A549 (cell line): ENCODE measurements around the gene EFTUD2. TPM values are rescaled to one million over a fixed set of nuclear protein-coding genes. Genes with fewer than 3 reads are reported as not detected.

Experiments
- ATAC-seq, 2 experiments: fragments of 200-7000 bp in 1 of 2; fragments of >200 bp in 1 of 2; cut with Nextera tagmentation in 1 of 2; cut with Tn5 transposase in 1 of 2; 3 replicates each; pipeline versions ENCODE4 v1.8.0 to v1.9.1; 2018 to 2020; ENCODE audit warnings: mild to moderate bottlenecking in 1 of 2, moderate library complexity in 1 of 2
- CTCF ChIA-PET: fragments of 300-600 bp; sonication (Branson Sonifier 250); formaldehyde crosslinking; extraction: SDS; loops from one replicate; lab custom pipeline; 2021; ENCODE audit warnings: antibody characterized with exemption, inconsistent platforms; lab: Yijun Ruan, JAX
- POLR2A ChIA-PET: fragments of 350-600 bp; formaldehyde crosslinking; extraction: SDS; loops from one replicate; lab custom pipeline; 2021; ENCODE audit warnings: antibody characterized with exemption, inconsistent platforms; lab: Yijun Ruan, JAX
- DNase-seq, 2 experiments: peaks; one replicate each; pipeline versions ENCODE4 v3.0.0 to v3.0.0-alpha.2; 2011 to 2016; ENCODE audit warnings: low read depth in 1 of 2, low spot score in 1 of 2
- FAIRE-seq: peaks from 2 replicates; lab custom pipeline; 2011; peaks lifted over from hg19 to GRCh38; lab: Jason Lieb, UNC
- H3K27ac ChIP-seq, 2 experiments: fragments of >200 bp; sonication (Bioruptor Twin); formaldehyde crosslinking; 3 replicates each; pipeline ENCODE4 v1.5.1; 2016 to 2017
- H3K4me1 ChIP-seq: fragments of >200 bp; sonication (Bioruptor Twin); formaldehyde crosslinking; 3 replicates; pipeline ENCODE4 v1.6.1; 2016
- H3K4me2 ChIP-seq: fragments of >200 bp; sonication (Bioruptor Twin); formaldehyde crosslinking; 3 replicates; pipeline ENCODE4 v1.6.1; 2016
- H3K4me3 ChIP-seq: fragments of >200 bp; sonication (Bioruptor Twin); formaldehyde crosslinking; 3 replicates; pipeline ENCODE4 v1.5.1; 2016
- H3K9me3 ChIP-seq: fragments of >200 bp; sonication (Bioruptor Twin); formaldehyde crosslinking; 3 replicates; pipeline ENCODE4 v1.6.1; 2016
- CBX8 ChIP-seq: fragments of 200-600 bp; sonication (generic); IDR thresholded peaks from 2 replicates; pipeline ENCODE4 v1.6.1; 2016
- CEBPB ChIP-seq, 2 experiments: fragments of >200 bp in 1 of 2; sonication (Bioruptor Twin) in 1 of 2; formaldehyde crosslinking in 1 of 2; IDR thresholded peaks; 2 replicates each; pipeline ENCODE4 v1.6.1; 2012 to 2016
- EP300 ChIP-seq, 2 experiments: fragments of >200 bp; sonication (Bioruptor Twin); formaldehyde crosslinking; IDR thresholded peaks; 2 replicates in 1 of 2; 3 replicates in 1 of 2; pipeline ENCODE4 v1.6.1; 2016 to 2017
- FOSL2 ChIP-seq, 2 experiments: fragments of 450-650 bp in 1 of 2; fragments of >200 bp in 1 of 2; sonication (Bioruptor Twin) in 1 of 2; formaldehyde crosslinking; IDR thresholded peaks; 2 replicates each; pipeline versions ENCODE4 v1.5.0 to v1.6.1; 2016 to 2020; ENCODE audit warnings: mild to moderate bottlenecking in 1 of 2, moderate library complexity in 1 of 2
- FOXS1 ChIP-seq: fragments of 250-450 bp; sonication (Bioruptor Pico); IDR thresholded peaks from 2 replicates; pipeline ENCODE4 v1.5.0; 2020; ENCODE audit warnings: mild to moderate bottlenecking, moderate library complexity
- JUN ChIP-seq, 2 experiments: fragments of >200 bp; sonication (Bioruptor Twin); formaldehyde crosslinking; IDR thresholded peaks; 2 replicates in 1 of 2; 3 replicates in 1 of 2; pipeline ENCODE4 v1.6.1; 2016 to 2017
- JUNB ChIP-seq: fragments of >200 bp; sonication (Bioruptor Twin); formaldehyde crosslinking; IDR thresholded peaks from 2 replicates; pipeline ENCODE4 v1.6.1; 2016
- KDM1A ChIP-seq: fragments of 200-600 bp; sonication (generic); IDR thresholded peaks from 2 replicates; pipeline ENCODE4 v1.6.1; 2016; ENCODE audit warnings: low read depth, mild to moderate bottlenecking
- KDM5A ChIP-seq: fragments of 200-600 bp; sonication (generic); IDR thresholded peaks from 2 replicates; pipeline ENCODE4 v1.6.1; 2016; ENCODE audit warnings: antibody characterized with exemption, mild to moderate bottlenecking
- MAFK ChIP-seq: fragments of 450-650 bp; IDR thresholded peaks from 2 replicates; pipeline ENCODE4 v1.6.1; 2014; ENCODE audit not compliant: partially characterized antibody
- MAX ChIP-seq: IDR thresholded peaks from 2 replicates; pipeline ENCODE4 v1.6.1; 2012
- MYC ChIP-seq: IDR thresholded peaks from 2 replicates; pipeline ENCODE4 v1.6.1; 2012; ENCODE audit warnings: mild to moderate bottlenecking, inconsistent platforms, low read length, improper control_type of control experiment, borderline replicate concordance
- NFE2L2 ChIP-seq: fragments of 150-350 bp; conservative IDR thresholded peaks from 2 replicates; pipeline ENCODE4 v1.6.1; 2014; ENCODE audit warnings: low read length
- PHF8 ChIP-seq: fragments of 200-600 bp; sonication (generic); IDR thresholded peaks from 2 replicates; pipeline ENCODE4 v1.6.1; 2016; ENCODE audit warnings: low read depth, mild to moderate bottlenecking, antibody characterized with exemption, moderate library complexity, borderline replicate concordance
- POLR2A ChIP-seq: IDR thresholded peaks from 2 replicates; pipeline ENCODE4 v1.6.1; 2012; ENCODE audit warnings: mild to moderate bottlenecking, low read length
- POLR2AphosphoS2 ChIP-seq: conservative IDR thresholded peaks from 2 replicates; pipeline ENCODE4 v1.6.1; 2012; ENCODE audit warnings: low read length, improper control_type of control experiment, inconsistent platforms
- RAD21 ChIP-seq, 2 experiments: fragments of >200 bp in 1 of 2; sonication (Bioruptor Twin) in 1 of 2; formaldehyde crosslinking in 1 of 2; IDR thresholded peaks in 1 of 2; conservative IDR thresholded peaks in 1 of 2; 2 replicates in 1 of 2; 3 replicates in 1 of 2; pipeline ENCODE4 v1.6.1; 2012 to 2018; ENCODE audit warnings: inconsistent platforms in 1 of 2
- RCOR1 ChIP-seq: fragments of 150-350 bp; IDR thresholded peaks from 2 replicates; pipeline ENCODE4 v1.6.1; 2014; ENCODE audit warnings: antibody characterized with exemption, low read length, low read depth
- RNF2 ChIP-seq: fragments of 200-600 bp; sonication (generic); IDR thresholded peaks from 2 replicates; pipeline ENCODE4 v1.6.1; 2016; ENCODE audit warnings: low read depth, mild to moderate bottlenecking, antibody characterized with exemption, moderate library complexity, borderline replicate concordance
- ZC3H11A ChIP-seq: fragments of 450-650 bp; IDR thresholded peaks from 2 replicates; pipeline ENCODE4 v1.6.1; 2014; ENCODE audit warnings: antibody characterized with exemption, mild to moderate bottlenecking
- WGBS: methylation state at CpG from one replicate; pipeline ENCODE4 v1.1.6; 2017; ENCODE audit errors: missing lambda C conversion rate; 5-methylcytosine and 5-hydroxymethylcytosine counted together
- polyA plus RNA-seq, 4 experiments: library from polyadenylated mRNA; depleted of rRNA in 3 of 4; stranded (reverse); fragments of >200 nt; fragmentation: RNase III in 1 of 4; extraction: RNeasy Plus Mini Kit Qiagen cat#74134 plus additional on column Dnase treatment in 1 of 4; gene quantifications; 2 replicates in 3 of 4; 3 replicates in 1 of 4; pipeline ENCODE4 v1.2.3, GENCODE V29; 2011 to 2017

The EFTUD2 gene
- polyA plus RNA-seq, 2 of the 4 experiments (the other 2 are of a cell fraction) = 224 to 353 TPM

- no peak for ATAC-seq
- Histone ChIP-seq H3K4me3 (no peak overlapping the region), H3K4me1 (peaks cover 59% of the 10 kb centered on the region), H3K4me2 (peak overlapping the region; percentile 77), H3K9me3 (no peaks in the 10 kb centered on the region), H3K27ac (peak overlapping the region; percentile 91 to 94)
- no peak for FAIRE-seq
- ChIA-PET POLR2A (interaction anchor here (2.1 kb wide), 1 partner anchor 8 kb away, joined by 7 read pairs; the partner anchor contains the start of gene EFTUD2), CTCF (interaction anchor here (0.6 to 38.3 kb wide), 15 partner anchors 8 to 290 kb away, joined by 3 to 1853 read pairs (median 3); partner anchors contain the start of genes ACBD4, DCAKD, EFTUD2 and PLCD3)
- no peak for TF ChIP-seq FOXS1 (CRISPR knock-in tag)
- TF ChIP-seq RNF2 = no peak
- TF ChIP-seq ZC3H11A = no peak
- no peak for TF ChIP-seq KDM5A
- no peak for TF ChIP-seq RAD21 (conservative IDR thresholded peaks at IDR 0.05 in 1 of 2, IDR thresholded peaks at IDR 0.05 in 1 of 2)
- TF ChIP-seq MYC = no peak
- no peak for TF ChIP-seq POLR2A
- TF ChIP-seq RCOR1 = no peak
- no peak for TF ChIP-seq KDM1A
- TF ChIP-seq CBX8 = no peak
- WGBS = 91% methylated on average over 18 of the region's 18 CpGs
- DNase-seq = no peak
Measured at GRCh38 chr17:44906763-44907728, 7.8 kb upstream of the EFTUD2 start.

GRCh38 chr17:44906010-44906646, 6.9 kb upstream of the EFTUD2 start:
- TF ChIP-seq FOXS1 (CRISPR knock-in tag) = peak; percentile 48; the same call in 1 of the 2 replicates
- peak in 1 of 2 experiments; percentile 33; a peak in 1 of 4 replicates for TF ChIP-seq CEBPB (IDR thresholded peaks at IDR 0.05)
- TF ChIP-seq KDM5A = no peak
- TF ChIP-seq POLR2AphosphoS2 = no peak
- peak; percentile 38 to 75; a peak in 4 of 5 replicates for TF ChIP-seq JUN (IDR thresholded peaks at IDR 0.05)
- peak; percentile 64 for TF ChIP-seq JUNB
- no peak for TF ChIP-seq PHF8
- TF ChIP-seq FOSL2 (IDR thresholded peaks at IDR 0.05) = peak; percentile 82
- peak; percentile 91 for TF ChIP-seq FOSL2 (CRISPR knock-in tag; IDR thresholded peaks at IDR 0.05)
- peak; percentile 51; the same call in 1 of the 2 replicates for TF ChIP-seq MAX
- peak in 1 of 2 experiments; percentile 59; a peak in 3 of 5 replicates for TF ChIP-seq EP300 (IDR thresholded peaks at IDR 0.05)
- peak; percentile 54 for TF ChIP-seq MAFK
- TF ChIP-seq NFE2L2 = peak; percentile 25; the same call in 1 of the 2 replicates
- Histone ChIP-seq H3K9me3 (no peaks in the 10 kb centered on the region), H3K4me1 (peaks cover 63% of the 10 kb centered on the region), H3K4me3 (no peak overlapping the region), H3K4me2 (peak overlapping the region; percentile 77), H3K27ac (peak overlapping the region; percentile 91 to 94)
- DNase-seq (peak; percentile 74 to 89), FAIRE-seq (peak; percentile 70), ATAC-seq (peak; percentile 61 to 68)
- ChIA-PET POLR2A (no interaction called here), CTCF (interaction anchor here (0.6 to 38.3 kb wide), 6 partner anchors 15 to 291 kb away, joined by 3 to 1853 read pairs (median 6); partner anchors contain the start of genes ACBD4 and DCAKD)
- 48% methylated on average over 10 of the region's 10 CpGs for WGBS
